BJ (cell line): ENCODE results near the gene NAT9. TPM values are rescaled to one million over a fixed set of nuclear protein-coding genes. Genes with fewer than 3 reads are reported as not detected.

Source experiments
- CTCF ChIA-PET: fragments of 350-600 bp; formaldehyde crosslinking; extraction: SDS; loops from one replicate; lab custom pipeline; 2021; ENCODE audit warnings: antibody characterized with exemption, inconsistent platforms; lab: Yijun Ruan, JAX
- POLR2A ChIA-PET: fragments of 300-600 bp; sonication (Branson Sonifier 250); formaldehyde crosslinking; extraction: SDS; loops from one replicate; lab custom pipeline; 2021; ENCODE audit warnings: antibody characterized with exemption; lab: Charles Lee
- DNase-seq: peaks from one replicate; pipeline ENCODE4 v3.0.0-alpha.2; 2011; ENCODE audit warnings: low read depth
- H3K27me3 ChIP-seq: 2 replicates; pipeline ENCODE4 v1.6.0; 2011; ENCODE audit warnings: low read length; ENCODE audit not compliant: control insufficient read depth, insufficient read depth
- H3K36me3 ChIP-seq: 2 replicates; pipeline ENCODE4 v1.5.1; 2011; ENCODE audit warnings: low read length; ENCODE audit not compliant: control insufficient read depth, insufficient read depth
- H3K4me3 ChIP-seq: 2 replicates; pipeline ENCODE4 v1.5.1; 2011; ENCODE audit warnings: low read depth, mild to moderate bottlenecking, control low read depth, low read length
- CTCF ChIP-seq: IDR thresholded peaks from 2 replicates; pipeline ENCODE4 v1.5.1; 2011; ENCODE audit warnings: low read depth, mild to moderate bottlenecking, control low read depth, inconsistent platforms, low read length, moderate library complexity; ENCODE audit not compliant: insufficient read depth
- polyA plus RNA-seq: library from polyadenylated mRNA; depleted of rRNA; stranded (reverse); fragments of >200 nt; gene quantifications from 2 replicates; pipeline ENCODE4 v1.2.3, GENCODE V29; 2011

Gene NAT9
- polyA plus RNA-seq, 1 experiment, result 50.6 TPM

GRCh38 chr17:74756891-74757290, 19.3 kb downstream of the NAT9 start:
- Histone ChIP-seq H3K4me3 (no peak overlapping the region), H3K27me3 (no peaks in the 10 kb centered on the region), H3K36me3 (no peaks in the 10 kb centered on the region; the same call in 1 of the 2 replicates)
- DNase-seq, result no peak
- ChIA-PET CTCF (interaction anchor here (1.5 to 2.6 kb wide), 3 partner anchors 11 to 105 kb away, joined by 4 to 13 read pairs (median 7); no protein-coding TSS in a partner anchor), POLR2A (no interaction called here)
- TF ChIP-seq CTCF, result no peak

GRCh38 chr17:74755533-74755932, 20.6 kb downstream of the NAT9 start:
- POLR2A ChIA-PET, result no interaction called here
- no peaks in the 10 kb centered on the region for H3K27me3 ChIP-seq
- H3K4me3 ChIP-seq, result no peak overlapping the region
- no peak for DNase-seq
- no peaks in the 10 kb centered on the region; the same call in 1 of the 2 replicates for H3K36me3 ChIP-seq
- CTCF ChIA-PET, result interaction anchor here (1.5 kb wide), 1 partner anchor 107 kb away, joined by 4 read pairs; no protein-coding TSS in a partner anchor
- no peak for TF ChIP-seq CTCF

- POLR2A ChIA-PET, result no interaction called here
- no peak for TF ChIP-seq CTCF
- Histone ChIP-seq H3K36me3 (no peaks in the 10 kb centered on the region; the same call in 1 of the 2 replicates), H3K4me3 (no peak overlapping the region), H3K27me3 (no peaks in the 10 kb centered on the region)
- CTCF ChIA-PET, result interaction anchor here (1.1 kb wide), 1 partner anchor 9 kb away, joined by 4 read pairs; no protein-coding TSS in a partner anchor
- no peak for DNase-seq
Observed at GRCh38 chr17:74754832-74755231, 21.3 kb downstream of the NAT9 start.

GRCh38 chr17:74752822-74753401, 23.2 kb downstream of the NAT9 start:
- DNase-seq, result no peak
- POLR2A ChIA-PET, result no interaction called here
- no peak for TF ChIP-seq CTCF
- H3K27me3 ChIP-seq, result no peaks in the 10 kb centered on the region
- H3K4me3 ChIP-seq, result no peak overlapping the region
- CTCF ChIA-PET, result interaction anchor here (3.7 kb wide), 1 partner anchor 17 kb away, joined by 16 read pairs; no protein-coding TSS in a partner anchor
- H3K36me3 ChIP-seq, result no peaks in the 10 kb centered on the region; the same call in 1 of the 2 replicates

- CTCF ChIA-PET, result interaction anchor here (3.7 kb wide), 1 partner anchor 18 kb away, joined by 16 read pairs; no protein-coding TSS in a partner anchor
- no peak for DNase-seq
- POLR2A ChIA-PET, result no interaction called here
- no peak for TF ChIP-seq CTCF
- no peak overlapping the region for H3K4me3 ChIP-seq
- H3K36me3 ChIP-seq, result no peaks in the 10 kb centered on the region; the same call in 1 of the 2 replicates
- H3K27me3 ChIP-seq, result no peaks in the 10 kb centered on the region
Observed at GRCh38 chr17:74752415-74752814, 23.7 kb downstream of the NAT9 start.
